ENCODE measurements around the gene SLK.

GRCh38 chr10:104014176-104014575 lies 47.2 kb downstream of the SLK start:
- TF ChIP-seq, protein P1, sequence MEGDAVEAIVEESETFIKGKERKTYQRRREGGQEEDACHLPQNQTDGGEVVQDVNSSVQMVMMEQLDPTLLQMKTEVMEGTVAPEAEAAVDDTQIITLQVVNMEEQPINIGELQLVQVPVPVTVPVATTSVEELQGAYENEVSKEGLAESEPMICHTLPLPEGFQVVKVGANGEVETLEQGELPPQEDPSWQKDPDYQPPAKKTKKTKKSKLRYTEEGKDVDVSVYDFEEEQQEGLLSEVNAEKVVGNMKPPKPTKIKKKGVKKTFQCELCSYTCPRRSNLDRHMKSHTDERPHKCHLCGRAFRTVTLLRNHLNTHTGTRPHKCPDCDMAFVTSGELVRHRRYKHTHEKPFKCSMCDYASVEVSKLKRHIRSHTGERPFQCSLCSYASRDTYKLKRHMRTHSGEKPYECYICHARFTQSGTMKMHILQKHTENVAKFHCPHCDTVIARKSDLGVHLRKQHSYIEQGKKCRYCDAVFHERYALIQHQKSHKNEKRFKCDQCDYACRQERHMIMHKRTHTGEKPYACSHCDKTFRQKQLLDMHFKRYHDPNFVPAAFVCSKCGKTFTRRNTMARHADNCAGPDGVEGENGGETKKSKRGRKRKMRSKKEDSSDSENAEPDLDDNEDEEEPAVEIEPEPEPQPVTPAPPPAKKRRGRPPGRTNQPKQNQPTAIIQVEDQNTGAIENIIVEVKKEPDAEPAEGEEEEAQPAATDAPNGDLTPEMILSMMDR (IDR thresholded peaks at IDR 0.05) = no peak
- no peak for TF ChIP-seq EZH2 (IDR thresholded peaks at IDR 0.05)

Measured in neural progenitor cell (in vitro differentiated cells).